ENCODE data around the gene NEURL1B.

Gene NEURL1B

GRCh38 chr5:172608773-172609172, 32.3 kb upstream of the NEURL1B start:
- no peak for DNase-seq (ENCODE audit: low spot score)

GRCh38 chr5:172610643-172611042, 30.4 kb upstream of the NEURL1B start:
- no peak for DNase-seq (ENCODE audit: low spot score)

GRCh38 chr5:172611913-172612312, 29.1 kb upstream of the NEURL1B start:
- DNase-seq (ENCODE audit: low spot score): no peak

DNA sequence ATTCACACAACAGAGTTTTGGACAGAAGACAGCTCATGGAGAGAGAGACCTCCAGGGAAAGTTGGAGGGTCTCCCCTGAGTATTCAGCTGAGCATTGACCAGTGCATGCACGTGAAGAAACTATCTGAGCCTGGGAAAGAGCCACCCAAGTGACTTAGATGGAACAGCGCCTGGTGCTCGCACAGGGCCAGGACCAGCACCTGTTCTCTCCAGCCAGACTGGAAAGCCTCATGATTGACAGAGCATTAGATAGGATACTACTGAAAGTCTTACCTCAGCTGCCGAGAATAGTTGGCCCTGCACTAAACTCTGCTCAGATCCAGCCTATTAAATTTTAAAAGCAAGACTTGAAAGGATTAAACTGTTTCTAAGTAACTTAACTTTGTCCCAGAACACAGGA, 28.3 kb upstream of the NEURL1B start:
- DNase-seq (ENCODE audit: low spot score): no peak

GRCh38 chr5:172616136-172616535, 24.9 kb upstream of the NEURL1B start:
- DNase-seq (ENCODE audit: low spot score): no peak

DNA sequence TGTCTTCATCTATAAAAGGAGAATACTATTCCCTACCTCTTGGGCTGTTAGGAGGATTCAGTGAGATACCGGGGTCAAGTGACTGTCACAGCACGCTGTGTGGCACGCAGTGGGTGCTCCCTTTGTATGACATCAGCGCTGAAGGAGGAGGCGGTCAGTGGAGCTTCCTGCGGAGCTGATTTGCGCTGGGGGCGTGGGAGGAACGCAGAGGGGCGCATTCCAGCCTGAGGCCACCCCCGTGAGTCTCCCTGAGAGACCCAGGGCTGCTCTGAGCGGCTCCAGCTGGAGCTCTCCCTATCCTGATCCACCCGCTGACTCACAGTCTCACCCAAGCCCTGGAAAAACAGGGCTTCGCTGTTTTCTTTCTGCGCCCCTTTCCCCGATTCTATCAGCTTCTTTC, 24.3 kb upstream of the NEURL1B start:
- DNase-seq (ENCODE audit: low spot score): no peak

- no peak for DNase-seq (ENCODE audit: low spot score)
Measured at GRCh38 chr5:172617817-172618216, 23.2 kb upstream of the NEURL1B start.

DNA sequence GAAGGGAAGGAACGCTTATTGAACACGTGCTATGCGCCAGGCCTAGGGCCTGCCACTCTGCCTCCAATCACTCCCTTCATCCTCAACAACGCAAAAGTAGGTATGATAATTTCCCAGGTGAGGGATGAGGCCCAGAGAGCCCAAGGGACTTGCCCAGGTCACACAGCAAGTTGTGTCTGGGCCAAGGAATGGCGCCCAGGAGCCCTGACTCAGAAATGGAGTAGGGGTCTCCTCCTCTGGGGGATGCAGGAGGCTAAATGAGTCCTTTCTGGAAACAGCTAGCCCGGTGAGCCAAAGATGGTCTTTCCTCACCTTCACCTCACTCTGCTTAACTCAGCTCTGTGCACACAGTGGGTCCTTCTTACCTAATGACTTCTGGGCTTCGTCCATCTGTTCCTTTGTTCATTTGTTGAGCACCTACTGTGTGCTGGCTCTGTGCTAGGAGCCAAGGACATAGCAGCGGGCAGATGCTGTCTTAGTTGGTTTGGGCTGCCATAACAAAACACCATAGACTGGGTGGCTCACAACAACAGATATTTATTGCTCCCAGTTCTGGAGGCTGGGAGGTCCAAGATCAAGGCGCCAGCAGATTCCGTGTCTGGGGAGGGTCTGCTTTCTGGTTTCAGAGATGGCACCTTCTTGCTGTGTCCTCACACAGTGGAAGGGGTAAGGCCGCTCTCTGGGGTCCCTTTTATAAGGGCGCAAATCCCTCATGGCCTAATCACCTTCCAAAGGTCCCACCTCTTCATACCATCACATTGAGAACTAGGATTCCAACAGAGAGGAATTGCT, 22.3 kb upstream of the NEURL1B start:
- no peak for DNase-seq (ENCODE audit: low spot score)

- DNase-seq (ENCODE audit: low spot score): no peak
Measured at GRCh38 chr5:172620506-172620905, 20.6 kb upstream of the NEURL1B start.

GRCh38 chr5:172622091-172623046, 18.7 kb upstream of the NEURL1B start:
- no peak for DNase-seq (ENCODE audit: low spot score)

DNA sequence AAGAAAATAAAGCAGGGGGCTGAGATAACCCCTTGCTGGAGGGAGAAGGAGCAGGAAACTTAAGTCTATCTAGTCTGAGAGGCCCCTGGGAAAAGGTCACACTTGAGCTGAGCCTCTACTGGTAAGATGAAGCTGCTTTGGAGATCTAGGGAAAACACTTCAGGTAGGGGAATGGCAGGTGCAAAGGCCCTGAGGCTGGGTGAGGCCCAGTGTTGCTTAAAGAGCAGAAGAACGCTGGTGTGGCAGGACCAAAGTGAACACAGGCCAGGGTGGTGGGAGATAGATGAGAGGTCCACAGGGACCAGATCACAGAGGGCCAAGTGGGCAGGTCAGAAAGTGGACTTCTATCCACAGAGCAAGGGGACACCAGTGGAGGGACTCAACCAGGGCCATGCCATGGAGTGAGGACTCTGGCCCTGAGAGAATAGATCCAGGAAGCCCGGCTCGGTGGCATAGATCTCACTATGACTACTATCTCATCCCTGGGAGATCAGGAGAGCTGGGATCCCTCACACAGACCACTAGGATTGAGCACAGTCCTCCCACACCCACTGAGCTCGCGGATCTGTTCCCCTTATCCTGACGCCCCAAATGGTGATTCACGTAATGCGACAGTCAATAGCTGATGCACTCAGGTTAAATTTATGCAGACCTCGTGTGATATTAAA, 17.6 kb upstream of the NEURL1B start:
- DNase-seq (ENCODE audit: low spot score): no peak

DNA sequence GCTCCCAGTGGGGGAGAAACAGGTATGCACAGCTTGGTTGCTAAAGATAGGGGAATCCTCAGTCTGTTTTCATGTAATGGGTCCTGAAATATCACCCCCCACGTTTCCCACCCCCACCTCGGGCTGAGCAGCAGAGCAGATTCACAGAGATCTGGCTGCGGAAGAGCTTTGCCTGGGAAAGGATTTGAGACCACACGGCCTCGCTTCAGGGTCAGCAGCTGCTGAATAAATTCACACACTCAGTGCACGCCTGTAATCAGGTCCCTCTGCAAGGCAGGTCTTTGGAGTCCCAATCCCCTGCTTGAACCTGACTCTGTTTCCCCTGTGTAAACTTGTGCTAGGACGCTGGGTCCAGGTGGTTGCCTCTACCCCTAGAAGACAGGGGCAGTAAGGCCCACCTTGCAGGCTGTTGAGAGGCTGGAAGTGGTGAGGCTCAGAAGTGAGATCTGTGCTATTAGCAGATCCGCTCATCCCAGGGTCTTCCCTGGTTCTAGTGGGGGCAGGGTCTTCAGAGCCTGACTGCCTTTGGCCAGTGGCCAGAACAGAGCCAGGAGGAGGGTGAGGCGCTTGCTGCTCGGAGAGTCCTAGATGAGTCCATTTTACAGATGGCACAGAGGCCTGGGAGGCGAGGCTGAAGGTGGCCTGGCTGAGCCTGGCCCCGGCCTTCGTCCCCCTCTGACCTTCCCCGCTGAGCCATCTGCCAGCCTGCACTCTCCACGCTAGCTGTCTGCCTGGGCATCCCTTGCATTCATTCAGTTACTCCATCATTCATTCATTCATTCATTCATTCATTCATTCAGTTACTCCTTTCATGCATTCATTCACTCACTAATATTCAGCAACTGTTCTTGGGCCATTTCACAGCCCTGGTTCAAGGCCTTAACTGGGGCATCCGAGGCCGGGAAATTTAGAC, 16.7 kb upstream of the NEURL1B start:
- DNase-seq (ENCODE audit: low spot score): no peak

GRCh38 chr5:172624996-172625964, 15.8 kb upstream of the NEURL1B start:
- no peak for DNase-seq (ENCODE audit: low spot score)

- DNase-seq (ENCODE audit: low spot score): no peak
Measured at GRCh38 chr5:172626031-172626581, 15.0 kb upstream of the NEURL1B start.

GRCh38 chr5:172630082-172630481, 11.0 kb upstream of the NEURL1B start:
- no peak for DNase-seq (ENCODE audit: low spot score)

DNA sequence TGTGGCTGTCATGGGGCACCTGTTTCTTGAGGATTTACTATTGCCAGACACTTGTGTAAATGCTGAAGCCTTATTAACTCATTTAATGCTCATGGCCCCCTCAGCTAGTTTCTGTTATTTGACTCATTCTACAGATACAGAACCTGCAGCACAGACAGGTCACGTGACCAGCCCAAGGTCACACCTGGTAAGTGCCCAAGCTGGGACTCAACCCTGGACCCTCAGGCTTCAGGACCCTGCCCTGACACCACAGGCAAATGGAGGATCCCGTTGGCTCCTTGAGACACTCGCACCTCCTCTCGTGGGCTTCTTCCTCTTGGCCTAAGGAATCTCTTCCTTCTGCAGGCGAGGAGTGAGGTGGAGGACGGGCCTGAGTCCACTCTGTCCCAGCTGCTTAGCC, 10.6 kb upstream of the NEURL1B start:
- no peak for DNase-seq (ENCODE audit: low spot score)

DNA sequence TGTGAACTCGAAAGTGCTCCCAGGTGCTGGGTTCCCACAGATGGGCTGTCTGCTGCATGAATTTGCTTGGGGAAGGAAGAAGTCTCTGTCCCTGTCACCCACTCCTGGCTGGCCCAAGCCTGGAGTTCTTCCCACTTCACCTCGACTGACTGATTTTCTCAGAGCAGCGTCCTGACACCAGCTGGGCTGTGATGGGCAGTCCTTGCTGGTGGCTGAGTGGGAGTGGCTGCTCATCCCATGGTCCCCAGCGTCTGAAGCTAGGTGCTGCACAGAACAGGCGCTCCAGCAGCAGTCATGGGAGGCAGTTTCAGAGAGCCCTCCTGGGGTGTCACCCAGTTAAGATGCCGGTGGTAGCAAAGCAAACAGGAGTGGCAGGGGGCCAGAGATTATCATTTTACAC, 10.1 kb upstream of the NEURL1B start:
- DNase-seq (ENCODE audit: low spot score): no peak

GRCh38 chr5:172632346-172633092, 8.5 kb upstream of the NEURL1B start:
- DNase-seq (ENCODE audit: low spot score): no peak

GRCh38 chr5:172633403-172633970, 7.6 kb upstream of the NEURL1B start:
- DNase-seq (ENCODE audit: low spot score): no peak

All from HuH-7 (cell line).